KMS-11 (cell line): ENCODE measurements around the gene RTN3.

ENCODE experiments used
- H2AFZ ChIP-seq: fragments of 200-600 bp; sonication (generic); 2 replicates; pipeline ENCODE4 v1.6.1; 2016; ENCODE audit warnings: antibody characterized with exemption, mixed run types, low read depth
- H3K27ac ChIP-seq: fragments of 200-600 bp; sonication (generic); 2 replicates; pipeline ENCODE4 v1.6.1; 2016; ENCODE audit warnings: mild to moderate bottlenecking, mixed run types
- H3K27me3 ChIP-seq: fragments of 200-600 bp; sonication (generic); 2 replicates; pipeline ENCODE4 v1.6.1; 2017; ENCODE audit warnings: mild to moderate bottlenecking, low read depth, mixed run types, moderate library complexity; ENCODE audit not compliant: insufficient read depth
- H3K36me3 ChIP-seq: fragments of 200-600 bp; sonication (generic); 2 replicates; pipeline ENCODE4 v1.6.1; 2017; ENCODE audit warnings: mild to moderate bottlenecking, mixed run types; ENCODE audit not compliant: insufficient read depth
- H3K4me1 ChIP-seq: fragments of 200-600 bp; sonication (generic); 2 replicates; pipeline ENCODE4 v1.6.1; 2016; ENCODE audit warnings: mild to moderate bottlenecking, low read depth, mixed run types; ENCODE audit not compliant: poor library complexity, severe bottlenecking
- H3K4me2 ChIP-seq: fragments of 200-600 bp; sonication (generic); 2 replicates; pipeline ENCODE4 v1.7.0; 2016; ENCODE audit warnings: mild to moderate bottlenecking, mixed run types
- H3K4me3 ChIP-seq: fragments of 200-600 bp; sonication (generic); IDR thresholded peaks from 2 replicates; pipeline ENCODE4 v1.6.1; 2017; ENCODE audit warnings: low read depth, low read length, mixed read lengths; ENCODE audit not compliant: insufficient read depth
- H3K79me2 ChIP-seq: fragments of 200-600 bp; sonication (generic); 2 replicates; pipeline ENCODE4 v1.6.1; 2016; ENCODE audit warnings: low read depth, mixed run types; ENCODE audit not compliant: insufficient read depth
- H3K9ac ChIP-seq: fragments of 200-600 bp; sonication (generic); 2 replicates; pipeline ENCODE4 v1.6.1; 2016; ENCODE audit warnings: mild to moderate bottlenecking, mixed run types
- H4K20me1 ChIP-seq: fragments of 200-600 bp; sonication (generic); 2 replicates; pipeline ENCODE4 v1.6.1; 2016; ENCODE audit warnings: mild to moderate bottlenecking, mixed run types; ENCODE audit not compliant: insufficient read depth
- CTCF ChIP-seq: fragments of 200-600 bp; sonication (generic); conservative IDR thresholded peaks from 2 replicates; pipeline ENCODE4 v1.6.1; 2017; ENCODE audit warnings: low read depth, mild to moderate bottlenecking, antibody characterized with exemption, low read length, moderate library complexity, mixed read lengths

RTN3 gene

GRCh38 chr11:63686926-63687325 is 5.6 kb downstream of the RTN3 start:
- Histone ChIP-seq H3K4me3 (no peak overlapping the region), H3K4me2 (no peak overlapping the region), H3K9ac (no peak overlapping the region), H3K27me3 (no peaks in the 10 kb centered on the region), H3K4me1 (peaks cover 57% of the 10 kb centered on the region), H2AFZ (no peak overlapping the region), H3K79me2 (peaks cover 97% of the 10 kb centered on the region), H4K20me1 (peaks cover 6% of the 10 kb centered on the region; the same call in 1 of the 2 replicates), H3K36me3 (no peaks in the 10 kb centered on the region), H3K27ac (no peak overlapping the region)
- TF ChIP-seq CTCF, result no peak

GRCh38 chr11:63687845-63688244 is 6.5 kb downstream of the RTN3 start:
- Histone ChIP-seq H3K4me1 (peaks cover 57% of the 10 kb centered on the region), H3K27ac (no peak overlapping the region), H3K36me3 (no peaks in the 10 kb centered on the region), H3K4me3 (no peak overlapping the region), H3K79me2 (peaks cover 89% of the 10 kb centered on the region), H2AFZ (no peak overlapping the region), H3K4me2 (no peak overlapping the region), H3K27me3 (no peaks in the 10 kb centered on the region), H3K9ac (no peak overlapping the region), H4K20me1 (peaks cover 6% of the 10 kb centered on the region; the same call in 1 of the 2 replicates)
- no peak for TF ChIP-seq CTCF

GRCh38 chr11:63694596-63694995 is 13.3 kb downstream of the RTN3 start:
- Histone ChIP-seq H3K4me1 (peaks cover 6% of the 10 kb centered on the region), H3K9ac (no peak overlapping the region), H3K36me3 (no peaks in the 10 kb centered on the region), H3K27ac (no peak overlapping the region), H4K20me1 (peaks cover under 1% of the 10 kb centered on the region; the same call in 1 of the 2 replicates), H3K4me2 (no peak overlapping the region), H3K4me3 (no peak overlapping the region), H2AFZ (no peak overlapping the region), H3K79me2 (peaks cover 33% of the 10 kb centered on the region; the same call in 1 of the 2 replicates), H3K27me3 (no peaks in the 10 kb centered on the region)
- TF ChIP-seq CTCF, result no peak

GRCh38 chr11:63698976-63699733 is 17.9 kb downstream of the RTN3 start:
- Histone ChIP-seq H4K20me1 (peaks cover 5% of the 10 kb centered on the region; the same call in 1 of the 2 replicates), H3K79me2 (peaks cover 18% of the 10 kb centered on the region), H3K9ac (no peak overlapping the region)

More at GRCh38 chr11:63698976-63699733, 17.9 kb downstream of the RTN3 start:
- Histone ChIP-seq H3K36me3 (peaks cover 4% of the 10 kb centered on the region; the same call in 1 of the 2 replicates), H3K4me3 (no peak overlapping the region), H2AFZ (no peak overlapping the region), H3K27me3 (no peaks in the 10 kb centered on the region), H3K27ac (no peak overlapping the region), H3K4me1 (no peaks in the 10 kb centered on the region), H3K4me2 (no peak overlapping the region)
- TF ChIP-seq CTCF, result no peak
